WTC11 (cell line): ENCODE measurements around the gene LGI4. TPM values are rescaled to one million over a fixed set of nuclear protein-coding genes. Genes with fewer than 3 reads are reported as not detected.

Experiments used
- ATAC-seq: fragments of 200-7000 bp; cut with Tn5 transposase; 2 replicates; pipeline ENCODE4 v1.10.0; 2021; ENCODE audit warnings: mild to moderate bottlenecking, moderate library complexity
- CTCF ChIA-PET: fragments of 300-600 bp; sonication (Branson Sonifier 250); formaldehyde crosslinking; loops from one replicate; lab custom pipeline; 2021; ENCODE audit warnings: antibody characterized with exemption; lab: Charles Lee
- POLR2A ChIA-PET: fragments of 350-600 bp; sonication (Branson Sonifier 250); formaldehyde crosslinking; loops from one replicate; lab custom pipeline; 2021; ENCODE audit warnings: antibody characterized with exemption; lab: Charles Lee
- DNase-seq: peaks from one replicate; pipeline ENCODE4 v3.0.0; 2021; ENCODE audit warnings: low spot score
- H3K27ac Mint-ChIP-seq: 2 replicates; pipeline ENCODE4 v1.8.0; 2021; ENCODE audit warnings: mixed read lengths
- H3K27me3 Mint-ChIP-seq: 2 replicates; pipeline ENCODE4 v1.8.0; 2021; ENCODE audit warnings: low read depth, mild to moderate bottlenecking, moderate library complexity, mixed read lengths
- H3K36me3 Mint-ChIP-seq: 2 replicates; pipeline ENCODE4 v1.8.0; 2021; ENCODE audit warnings: mixed read lengths
- H3K4me1 Mint-ChIP-seq: 2 replicates; pipeline ENCODE4 v1.8.0; 2022; ENCODE audit warnings: mixed read lengths
- H3K4me3 Mint-ChIP-seq: 2 replicates; pipeline ENCODE4 v1.8.0; 2021; ENCODE audit warnings: mild to moderate bottlenecking, moderate library complexity, mixed read lengths
- H3K9me3 Mint-ChIP-seq: 2 replicates; pipeline ENCODE4 v1.8.0; 2021; ENCODE audit warnings: mixed read lengths
- CREM ChIP-seq: sonication (generic); formaldehyde crosslinking; IDR thresholded peaks from 2 replicates; pipeline ENCODE4 v1.8.1; 2022; ENCODE audit warnings: mild to moderate bottlenecking, missing genetic modification reagents, moderate library complexity
- ERG ChIP-seq: fragments of 250-450 bp; sonication (Bioruptor Pico); IDR thresholded peaks from 2 replicates; pipeline ENCODE4 v1.8.0; 2021; ENCODE audit warnings: mild to moderate bottlenecking
- FOXK1 ChIP-seq: sonication (generic); formaldehyde crosslinking; IDR thresholded peaks from 2 replicates; pipeline ENCODE4 v1.8.0; 2022; ENCODE audit warnings: mild to moderate bottlenecking, moderate library complexity, missing genetic modification reagents
- HMGA2 ChIP-seq: fragments of 250-450 bp; sonication (Bioruptor Pico); IDR thresholded peaks from 2 replicates; pipeline ENCODE4 v1.4.0; 2021; ENCODE audit warnings: mild to moderate bottlenecking, moderate library complexity
- IRF2 ChIP-seq: sonication (generic); formaldehyde crosslinking; IDR thresholded peaks from 2 replicates; pipeline ENCODE4 v1.8.0; 2022; ENCODE audit warnings: low read depth, missing genetic modification reagents, borderline replicate concordance
- JAZF1 ChIP-seq: fragments of 250-450 bp; sonication (Bioruptor Pico); IDR thresholded peaks from 2 replicates; pipeline ENCODE4 v1.9.0; 2021; ENCODE audit warnings: moderate library complexity, mild to moderate bottlenecking, inconsistent platforms
- JUN ChIP-seq: sonication (generic); formaldehyde crosslinking; IDR thresholded peaks from 2 replicates; pipeline ENCODE4 v1.8.0; 2023; ENCODE audit warnings: mild to moderate bottlenecking, missing genetic modification reagents
- NFE2L1 ChIP-seq: sonication (generic); formaldehyde crosslinking; IDR thresholded peaks from 2 replicates; pipeline ENCODE4 v1.8.1; 2023; ENCODE audit warnings: missing genetic modification reagents
- OVOL2 ChIP-seq: fragments of 250-450 bp; sonication (Bioruptor Pico); IDR thresholded peaks from 2 replicates; pipeline ENCODE4 v1.9.0; 2021; ENCODE audit warnings: mild to moderate bottlenecking, borderline replicate concordance
- SMAD4 ChIP-seq: sonication (generic); formaldehyde crosslinking; IDR thresholded peaks from 2 replicates; pipeline ENCODE4 v1.8.0; 2022; ENCODE audit warnings: mild to moderate bottlenecking, missing genetic modification reagents
- ZNF219 ChIP-seq: sonication (generic); formaldehyde crosslinking; IDR thresholded peaks from 2 replicates; pipeline ENCODE4 v1.8.0; 2023; ENCODE audit warnings: missing genetic modification reagents, mild to moderate bottlenecking, borderline replicate concordance
- ZNF396 ChIP-seq: fragments of 250-450 bp; sonication (Bioruptor Pico); IDR thresholded peaks from 2 replicates; pipeline ENCODE4 v1.8.0; 2021; ENCODE audit warnings: mild to moderate bottlenecking, moderate library complexity, borderline replicate concordance
- ZNF416 ChIP-seq: fragments of 250-450 bp; sonication (Bioruptor Pico); IDR thresholded peaks from 2 replicates; pipeline ENCODE4 v1.9.0; 2021; ENCODE audit warnings: mild to moderate bottlenecking, inconsistent platforms
- ZNF425 ChIP-seq: fragments of 250-450 bp; sonication (Bioruptor Pico); conservative IDR thresholded peaks from 2 replicates; pipeline ENCODE4 v1.9.0; 2021; ENCODE audit warnings: mild to moderate bottlenecking
- ZNF512 ChIP-seq: sonication (generic); formaldehyde crosslinking; IDR thresholded peaks from 2 replicates; pipeline ENCODE4 v1.8.1; 2022; ENCODE audit warnings: missing genetic modification reagents, borderline replicate concordance
- total RNA-seq: library from RNA; stranded (reverse); gene quantifications from 3 replicates; pipeline ENCODE4 v1.2.3, GENCODE V29; 2021
- TF ChIP-seq, protein P1 (sequence below): sonication (generic); formaldehyde crosslinking; IDR thresholded peaks from 2 replicates; pipeline ENCODE4 v1.8.1; 2023; ENCODE audit warnings: mild to moderate bottlenecking, moderate library complexity, missing genetic modification reagents
- TF ChIP-seq, protein P2 (sequence below): fragments of 250-450 bp; sonication (Bioruptor Pico); IDR thresholded peaks from 2 replicates; pipeline ENCODE4 v1.9.0; 2021; ENCODE audit warnings: mild to moderate bottlenecking
- TF ChIP-seq, protein P3 (sequence below): sonication (generic); formaldehyde crosslinking; IDR thresholded peaks from 2 replicates; pipeline ENCODE4 v1.8.1; 2023; ENCODE audit warnings: mild to moderate bottlenecking, missing genetic modification reagents, moderate library complexity
- TF ChIP-seq, protein P4 (sequence below): sonication (generic); formaldehyde crosslinking; IDR thresholded peaks from 2 replicates; pipeline ENCODE4 v1.8.1; 2023; ENCODE audit warnings: mild to moderate bottlenecking, missing genetic modification reagents

The LGI4 gene
- total RNA-seq, 1 experiment from 2014 or later = 14.2 TPM

DNA sequence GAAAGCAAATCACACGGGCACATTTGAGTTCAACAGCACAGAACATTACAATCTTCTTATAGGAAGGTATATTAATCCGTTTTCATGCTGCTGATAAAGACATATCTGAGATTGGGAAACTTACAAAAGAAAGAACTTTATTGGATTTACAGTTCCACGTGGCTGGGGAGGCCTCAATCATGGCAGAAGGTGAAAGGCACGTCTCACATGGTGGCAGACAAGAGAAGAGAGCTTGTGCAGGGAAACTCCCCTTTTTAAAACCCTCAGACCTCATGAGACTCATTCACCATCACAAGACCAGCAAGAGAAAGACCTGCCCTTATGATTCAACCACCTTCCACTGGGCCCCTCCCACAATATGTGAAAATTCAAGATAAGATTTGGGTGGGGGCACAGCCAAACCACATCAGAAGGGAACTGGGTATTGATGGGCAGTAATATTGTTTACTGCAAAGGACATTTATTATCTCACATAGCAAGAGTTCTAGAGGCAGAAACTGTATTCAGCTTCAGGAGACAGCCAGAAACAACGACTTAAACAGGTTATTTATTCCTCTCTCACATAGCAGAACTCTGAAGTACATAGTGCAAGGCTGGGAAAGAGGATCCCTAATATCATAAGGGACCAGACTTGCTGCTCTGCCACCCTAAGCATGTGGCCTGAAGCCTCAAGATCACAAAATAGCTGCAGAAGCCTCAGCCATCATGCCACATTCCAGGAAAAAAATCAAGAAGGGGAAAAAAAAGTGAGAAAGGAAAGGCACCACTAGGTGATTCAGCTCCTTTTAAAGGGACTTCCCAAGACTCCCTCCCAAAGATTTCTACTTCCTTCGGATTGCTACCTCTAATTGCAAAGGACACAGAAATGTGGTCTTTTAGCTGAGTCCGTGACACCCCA lies 42.8 kb upstream of the LGI4 start (continued):
- TF ChIP-seq SMAD4 (CRISPR knock-in tag) (no peak), ZNF512 (CRISPR knock-in tag) (no peak)

GRCh38 chr19:35176181-35176570 lies 41.3 kb upstream of the LGI4 start:
- no peak for ATAC-seq
- DNase-seq = no peak
- ChIA-PET CTCF (interaction anchor here (0.6 to 1.1 kb wide), 3 partner anchors 49 to 109 kb away, joined by 3 to 5 read pairs (median 4); no protein-coding TSS in a partner anchor), POLR2A (no interaction called here)
- no peak overlapping the region for H3K4me3 Mint-ChIP-seq
- H3K9me3 Mint-ChIP-seq = peaks cover 12% of the 10 kb centered on the region
- H3K27me3 Mint-ChIP-seq = peaks cover 16% of the 10 kb centered on the region
- H3K27ac Mint-ChIP-seq = no peak overlapping the region
- H3K4me1 Mint-ChIP-seq = peaks cover 6% of the 10 kb centered on the region
- peaks cover 8% of the 10 kb centered on the region for H3K36me3 Mint-ChIP-seq
- TF ChIP-seq, protein P1, sequence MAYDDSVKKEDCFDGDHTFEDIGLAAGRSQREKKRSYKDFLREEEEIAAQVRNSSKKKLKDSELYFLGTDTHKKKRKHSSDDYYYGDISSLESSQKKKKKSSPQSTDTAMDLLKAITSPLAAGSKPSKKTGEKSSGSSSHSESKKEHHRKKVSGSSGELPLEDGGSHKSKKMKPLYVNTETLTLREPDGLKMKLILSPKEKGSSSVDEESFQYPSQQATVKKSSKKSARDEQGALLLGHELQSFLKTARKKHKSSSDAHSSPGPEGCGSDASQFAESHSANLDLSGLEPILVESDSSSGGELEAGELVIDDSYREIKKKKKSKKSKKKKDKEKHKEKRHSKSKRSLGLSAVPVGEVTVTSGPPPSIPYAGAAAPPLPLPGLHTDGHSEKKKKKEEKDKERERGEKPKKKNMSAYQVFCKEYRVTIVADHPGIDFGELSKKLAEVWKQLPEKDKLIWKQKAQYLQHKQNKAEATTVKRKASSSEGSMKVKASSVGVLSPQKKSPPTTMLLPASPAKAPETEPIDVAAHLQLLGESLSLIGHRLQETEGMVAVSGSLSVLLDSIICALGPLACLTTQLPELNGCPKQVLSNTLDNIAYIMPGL (CRISPR knock-in tag) = no peak
- TF ChIP-seq JAZF1 (CRISPR knock-in tag) (no peak), ZNF512 (CRISPR knock-in tag) (no peak), ZNF396 (no peak), JUN (CRISPR knock-in tag) (no peak), NFE2L1 (CRISPR knock-in tag) (no peak), IRF2 (CRISPR knock-in tag) (no peak), CREM (CRISPR knock-in tag) (no peak), ZNF425 (CRISPR knock-in tag) (no peak), ZNF219 (CRISPR knock-in tag) (no peak), ZNF416 (CRISPR knock-in tag) (no peak), HMGA2 (CRISPR knock-in tag) (no peak), OVOL2 (CRISPR knock-in tag) (no peak), ERG (no peak), FOXK1 (no peak)
- TF ChIP-seq, protein P2, sequence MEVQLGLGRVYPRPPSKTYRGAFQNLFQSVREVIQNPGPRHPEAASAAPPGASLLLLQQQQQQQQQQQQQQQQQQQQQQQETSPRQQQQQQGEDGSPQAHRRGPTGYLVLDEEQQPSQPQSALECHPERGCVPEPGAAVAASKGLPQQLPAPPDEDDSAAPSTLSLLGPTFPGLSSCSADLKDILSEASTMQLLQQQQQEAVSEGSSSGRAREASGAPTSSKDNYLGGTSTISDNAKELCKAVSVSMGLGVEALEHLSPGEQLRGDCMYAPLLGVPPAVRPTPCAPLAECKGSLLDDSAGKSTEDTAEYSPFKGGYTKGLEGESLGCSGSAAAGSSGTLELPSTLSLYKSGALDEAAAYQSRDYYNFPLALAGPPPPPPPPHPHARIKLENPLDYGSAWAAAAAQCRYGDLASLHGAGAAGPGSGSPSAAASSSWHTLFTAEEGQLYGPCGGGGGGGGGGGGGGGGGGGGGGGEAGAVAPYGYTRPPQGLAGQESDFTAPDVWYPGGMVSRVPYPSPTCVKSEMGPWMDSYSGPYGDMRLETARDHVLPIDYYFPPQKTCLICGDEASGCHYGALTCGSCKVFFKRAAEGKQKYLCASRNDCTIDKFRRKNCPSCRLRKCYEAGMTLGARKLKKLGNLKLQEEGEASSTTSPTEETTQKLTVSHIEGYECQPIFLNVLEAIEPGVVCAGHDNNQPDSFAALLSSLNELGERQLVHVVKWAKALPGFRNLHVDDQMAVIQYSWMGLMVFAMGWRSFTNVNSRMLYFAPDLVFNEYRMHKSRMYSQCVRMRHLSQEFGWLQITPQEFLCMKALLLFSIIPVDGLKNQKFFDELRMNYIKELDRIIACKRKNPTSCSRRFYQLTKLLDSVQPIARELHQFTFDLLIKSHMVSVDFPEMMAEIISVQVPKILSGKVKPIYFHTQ = no peak
- TF ChIP-seq, protein P3, sequence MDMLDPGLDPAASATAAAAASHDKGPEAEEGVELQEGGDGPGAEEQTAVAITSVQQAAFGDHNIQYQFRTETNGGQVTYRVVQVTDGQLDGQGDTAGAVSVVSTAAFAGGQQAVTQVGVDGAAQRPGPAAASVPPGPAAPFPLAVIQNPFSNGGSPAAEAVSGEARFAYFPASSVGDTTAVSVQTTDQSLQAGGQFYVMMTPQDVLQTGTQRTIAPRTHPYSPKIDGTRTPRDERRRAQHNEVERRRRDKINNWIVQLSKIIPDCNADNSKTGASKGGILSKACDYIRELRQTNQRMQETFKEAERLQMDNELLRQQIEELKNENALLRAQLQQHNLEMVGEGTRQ (CRISPR knock-in tag) = no peak
- TF ChIP-seq, protein P4, sequence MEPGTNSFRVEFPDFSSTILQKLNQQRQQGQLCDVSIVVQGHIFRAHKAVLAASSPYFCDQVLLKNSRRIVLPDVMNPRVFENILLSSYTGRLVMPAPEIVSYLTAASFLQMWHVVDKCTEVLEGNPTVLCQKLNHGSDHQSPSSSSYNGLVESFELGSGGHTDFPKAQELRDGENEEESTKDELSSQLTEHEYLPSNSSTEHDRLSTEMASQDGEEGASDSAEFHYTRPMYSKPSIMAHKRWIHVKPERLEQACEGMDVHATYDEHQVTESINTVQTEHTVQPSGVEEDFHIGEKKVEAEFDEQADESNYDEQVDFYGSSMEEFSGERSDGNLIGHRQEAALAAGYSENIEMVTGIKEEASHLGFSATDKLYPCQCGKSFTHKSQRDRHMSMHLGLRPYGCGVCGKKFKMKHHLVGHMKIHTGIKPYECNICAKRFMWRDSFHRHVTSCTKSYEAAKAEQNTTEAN (CRISPR knock-in tag) = no peak
